SH-SY5Y (cell line): Measurements from ENCODE around the gene ARHGAP31.

Experiments used
- GATA2 ChIP-seq: IDR thresholded peaks from 2 replicates; pipeline ENCODE4 v1.6.1; 2011; ENCODE audit warnings: mild to moderate bottlenecking, low read depth, low read length
- GATA3 ChIP-seq: IDR thresholded peaks from 2 replicates; pipeline ENCODE4 v1.6.1; 2011; ENCODE audit warnings: low read depth, mild to moderate bottlenecking, low read length, moderate library complexity

Gene ARHGAP31

GRCh38 chr3:119349354-119350041 is 55.3 kb downstream of the ARHGAP31 start:
- TF ChIP-seq GATA3: no peak
- TF ChIP-seq GATA2: no peak

- no peak for TF ChIP-seq GATA3
These were observed 55.9 kb downstream of the ARHGAP31 start for GRCh38 chr3:119350114-119350513.

GRCh38 chr3:119351581-119351980 is 57.4 kb downstream of the ARHGAP31 start:
- TF ChIP-seq GATA3 (no peak), GATA2 (no peak)

DNA sequence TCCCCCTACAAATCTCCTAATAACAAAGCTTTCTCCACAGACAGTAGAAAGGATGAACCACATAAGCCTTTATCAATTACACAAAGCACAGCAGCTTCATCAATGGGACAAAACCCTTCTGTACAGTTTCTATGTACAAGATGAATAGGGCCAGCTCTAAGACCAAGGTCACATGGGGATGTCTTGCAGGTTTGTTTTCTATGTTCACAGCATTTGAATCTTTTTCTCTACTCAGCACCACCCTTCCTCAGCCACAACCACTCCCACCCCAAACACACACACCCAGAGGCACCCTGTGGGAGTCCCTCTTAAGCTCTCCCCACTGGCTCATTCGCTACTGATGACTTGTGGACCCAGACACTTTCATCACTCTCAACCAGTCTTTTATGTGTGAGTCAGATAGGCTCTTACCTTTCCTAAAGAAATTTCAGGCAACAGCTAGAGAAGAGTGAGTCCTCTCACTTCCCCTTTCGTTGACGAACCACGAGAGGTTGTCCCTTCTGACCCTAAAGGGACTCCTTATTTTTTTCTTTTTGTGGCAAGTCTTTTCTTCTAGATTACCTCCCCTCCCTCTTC is 57.9 kb downstream of the ARHGAP31 start:
- TF ChIP-seq GATA2 (no peak), GATA3 (no peak)

DNA sequence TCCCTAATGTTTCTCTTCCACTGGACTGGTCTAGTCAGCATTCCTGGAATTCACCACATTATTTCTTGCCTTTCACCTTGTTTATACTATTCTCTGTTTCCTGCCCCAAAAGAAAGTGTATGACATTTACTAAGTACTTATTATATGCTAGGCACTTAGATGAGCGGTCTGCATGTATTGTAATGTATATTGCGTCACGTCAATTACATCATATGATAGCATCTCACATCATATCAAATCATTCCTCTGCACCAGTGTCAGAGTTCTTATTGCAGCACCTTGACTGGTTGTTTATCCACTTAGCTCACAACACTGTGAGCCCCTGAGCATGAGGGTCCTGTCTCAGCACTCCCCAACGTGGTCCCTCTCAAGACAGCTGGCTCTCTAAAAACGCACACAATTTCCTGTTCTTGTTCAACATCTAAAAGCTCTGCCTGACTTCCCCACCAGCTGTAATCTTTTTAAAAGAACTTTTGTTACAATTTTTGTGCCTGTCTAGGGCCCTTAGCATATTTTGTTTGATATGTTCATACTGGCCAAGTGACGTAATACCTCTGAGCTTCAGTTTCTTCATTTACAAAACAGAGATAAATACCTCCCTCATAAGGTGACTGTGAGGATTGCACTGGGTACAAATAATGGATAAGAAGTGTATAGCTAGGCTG is 58.8 kb downstream of the ARHGAP31 start:
- TF ChIP-seq GATA2: no peak
- no peak for TF ChIP-seq GATA3

GRCh38 chr3:119356646-119357045 is 62.5 kb downstream of the ARHGAP31 start:
- TF ChIP-seq GATA3: no peak
- no peak for TF ChIP-seq GATA2

GRCh38 chr3:119357190-119357589 is 63.0 kb downstream of the ARHGAP31 start:
- TF ChIP-seq GATA3 (no peak), GATA2 (no peak)

- TF ChIP-seq GATA2 (no peak), GATA3 (no peak)
These were observed 65.5 kb downstream of the ARHGAP31 start for GRCh38 chr3:119359476-119360326.

DNA sequence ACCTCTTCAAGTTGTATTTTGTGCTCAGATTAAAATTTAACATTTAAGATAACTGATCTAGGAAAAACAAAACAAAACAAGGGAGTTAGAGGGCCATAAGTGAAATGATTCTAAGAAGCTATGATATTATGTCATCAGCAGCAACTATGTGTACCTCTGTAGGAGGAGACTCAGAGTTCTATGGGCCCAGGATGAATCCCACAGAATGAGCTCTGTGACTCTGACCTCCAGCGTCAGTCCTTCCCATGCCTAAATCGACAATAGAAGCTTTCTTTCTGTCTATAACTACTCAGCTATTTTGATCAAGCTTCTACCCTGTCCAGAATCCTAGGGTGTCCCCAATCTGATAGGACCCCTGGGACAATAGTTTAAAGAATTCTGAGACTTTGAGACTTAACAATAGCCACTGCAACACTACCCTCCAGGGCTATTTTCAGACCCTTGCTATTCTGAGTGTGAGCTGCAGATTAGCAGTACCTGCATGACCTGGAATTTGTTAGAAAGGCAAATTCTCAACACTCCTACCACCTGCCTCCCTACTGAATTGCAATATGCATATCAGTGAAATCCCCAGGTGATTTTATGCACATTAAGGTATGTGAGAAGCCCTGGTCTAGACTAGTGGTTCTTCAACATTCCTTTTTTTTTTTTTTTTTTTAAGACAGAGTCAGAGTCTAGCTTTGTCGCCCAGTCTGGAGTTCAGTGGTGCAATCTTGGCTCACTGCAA is 66.7 kb downstream of the ARHGAP31 start:
- no peak for TF ChIP-seq GATA3
- TF ChIP-seq GATA2: no peak

- TF ChIP-seq GATA3 (no peak), GATA2 (no peak)
These were observed 67.8 kb downstream of the ARHGAP31 start for GRCh38 chr3:119362010-119362409.

DNA sequence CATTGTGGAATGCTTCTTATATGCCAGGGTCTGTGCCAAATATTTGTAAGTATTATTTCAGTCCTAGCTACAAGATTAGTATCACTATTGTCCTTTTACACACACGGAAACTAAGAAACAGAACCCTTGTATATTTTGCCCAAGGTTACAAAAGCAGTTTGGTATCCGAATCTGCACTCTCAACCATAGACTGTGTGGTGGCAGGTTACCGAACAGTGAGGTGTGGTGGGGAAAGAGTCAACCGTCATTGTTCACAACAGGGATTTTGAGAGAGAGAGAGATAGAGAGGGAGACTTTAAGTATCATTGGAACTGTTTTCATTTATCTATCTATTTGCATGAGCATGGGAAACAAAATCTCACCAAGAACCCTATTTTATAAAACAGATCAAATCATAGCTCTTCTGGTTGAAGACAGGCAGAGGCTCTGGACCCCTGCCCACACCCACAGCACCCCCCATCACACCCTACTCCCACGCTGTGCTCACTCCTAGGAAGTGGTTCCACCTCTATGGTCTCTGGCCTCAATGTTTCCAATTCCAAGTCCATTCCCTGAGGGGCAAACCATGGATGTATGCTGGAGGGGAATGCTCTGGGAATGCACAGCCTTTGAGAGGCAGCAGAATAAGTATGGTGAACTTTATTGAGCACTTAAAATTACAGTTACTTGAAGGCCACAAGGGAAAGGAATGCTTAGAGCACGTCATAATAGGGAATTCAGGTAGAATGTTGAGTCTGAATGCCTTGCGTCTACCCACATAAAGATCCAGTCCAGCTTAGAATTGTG is 69.0 kb downstream of the ARHGAP31 start:
- no peak for TF ChIP-seq GATA2
- no peak for TF ChIP-seq GATA3

DNA sequence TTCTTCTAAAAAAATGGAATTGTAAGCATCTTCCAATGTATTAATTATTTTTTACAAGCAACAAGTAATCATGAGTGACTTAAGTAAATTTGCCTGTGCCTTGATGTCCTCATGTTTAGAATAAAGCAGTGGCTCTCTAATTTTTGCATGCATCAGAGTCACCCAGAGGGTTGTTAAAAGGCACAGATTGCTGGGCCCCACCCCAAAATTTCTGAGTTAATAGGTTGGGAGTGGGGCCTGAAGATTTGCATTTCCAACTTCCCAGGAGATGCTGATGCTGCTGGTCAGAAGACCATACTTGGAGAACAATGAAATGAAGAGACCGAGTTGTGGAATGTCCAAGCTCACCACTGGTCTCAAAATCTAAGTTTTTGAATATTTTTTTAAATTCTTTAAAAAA is 70.2 kb downstream of the ARHGAP31 start:
- no peak for TF ChIP-seq GATA2
- no peak for TF ChIP-seq GATA3

GRCh38 chr3:119365418-119365817 is 71.2 kb downstream of the ARHGAP31 start:
- TF ChIP-seq GATA2 (peak; percentile 41; the same call in 1 of the 2 replicates), GATA3 (peak; percentile 27; the same call in 1 of the 2 replicates)
